B cell (primary cell): ENCODE measurements around the gene SLC19A1. TPM values are rescaled to one million over a fixed set of nuclear protein-coding genes. Genes with fewer than 3 reads are reported as not detected.

Source experiments
- ATAC-seq: fragments of 200-7000 bp; cut with Tn5 transposase; one replicate; pipeline ENCODE4 v1.10.0; 2021; ENCODE audit warnings: low read depth, mild to moderate bottlenecking, moderate number of reproducible peaks, moderate library complexity
- CTCF ChIA-PET: fragments of 350-600 bp; sonication (Branson Sonifier 250); formaldehyde crosslinking; loops from one replicate; lab custom pipeline; 2021; ENCODE audit warnings: antibody characterized with exemption, inconsistent platforms; lab: Charles Lee
- POLR2A ChIA-PET: fragments of 350-600 bp; sonication (Branson Sonifier 250); formaldehyde crosslinking; loops from one replicate; lab custom pipeline; 2021; ENCODE audit warnings: antibody characterized with exemption; lab: Charles Lee
- DNase-seq: peaks from one replicate; pipeline ENCODE4 v3.0.0; 2013
- H2AFZ ChIP-seq: 2 replicates; pipeline ENCODE4 v1.6.1; 2012; ENCODE audit warnings: mild to moderate bottlenecking, low read depth, low read length; ENCODE audit not compliant: insufficient read depth, poor library complexity, severe bottlenecking
- H3K27ac ChIP-seq, 2 donors: 1 replicate in 1 of 2; 2 replicates in 1 of 2; pipeline ENCODE4 v1.5.1; 2012 to 2013; ENCODE audit warnings: low read length in 2 of 2, mild to moderate bottlenecking in 2 of 2, moderate library complexity in 1 of 2
- H3K27me3 ChIP-seq, 4 experiments: fragments of 200-600 bp in 1 of 4; sonication (generic) in 1 of 4; replicated peaks in 1 of 4; 1 replicate in 2 of 4; 2 replicates in 2 of 4; pipeline versions ENCODE4 v1.6.1 to v1.7.0; 2013 to 2016; ENCODE audit warnings: low read length in 3 of 4, mild to moderate bottlenecking in 2 of 4, mixed read lengths in 1 of 4, moderate library complexity in 1 of 4; ENCODE audit not compliant: insufficient read depth in 4 of 4, control insufficient read depth in 3 of 4; ENCODE audit errors: control extremely low read depth in 1 of 4
- H3K36me3 ChIP-seq, 2 experiments: replicated peaks in 1 of 2; 1 replicate in 1 of 2; 2 replicates in 1 of 2; pipeline versions ENCODE4 v1.6.1 to v1.7.1; 2013; ENCODE audit warnings: low read length in 1 of 2; ENCODE audit not compliant: insufficient read depth in 2 of 2, control insufficient read depth in 1 of 2; ENCODE audit errors: control extremely low read depth in 1 of 2, extremely low read depth in 1 of 2
- H3K4me1 ChIP-seq, 2 donors: fragments of 200-600 bp in 1 of 2; sonication (generic) in 1 of 2; 1 replicate in 1 of 2; 2 replicates in 1 of 2; pipeline versions ENCODE4 v1.5.1 to v1.6.1; 2013 to 2017; ENCODE audit warnings: low read length in 2 of 2; ENCODE audit not compliant: control insufficient read depth in 2 of 2, insufficient read depth in 2 of 2
- H3K4me2 ChIP-seq: replicated peaks from 2 replicates; pipeline ENCODE3; 2012; ENCODE audit warnings: mild to moderate bottlenecking, low read depth, low read length; ENCODE audit not compliant: poor library complexity, severe bottlenecking
- H3K4me3 ChIP-seq, 5 experiments: fragments of 200-600 bp in 1 of 5; sonication (generic) in 1 of 5; 1 replicate in 3 of 5; 2 replicates in 2 of 5; pipeline versions ENCODE4 v1.5.1 to v1.7.0; 2011 to 2016; ENCODE audit warnings: low read length in 4 of 5, mild to moderate bottlenecking in 4 of 5, low read depth in 2 of 5, control low read depth in 1 of 5, moderate library complexity in 1 of 5; ENCODE audit not compliant: insufficient read depth in 1 of 5; ENCODE audit errors: control extremely low read depth in 1 of 5, extremely low read depth in 1 of 5
- H3K79me2 ChIP-seq: fragments of 200-600 bp; sonication (generic); one replicate; pipeline ENCODE4 v1.6.0; 2016; ENCODE audit warnings: low read length; ENCODE audit not compliant: control insufficient read depth, insufficient read depth
- H3K9ac ChIP-seq: fragments of 200-600 bp; sonication (generic); 2 replicates; pipeline ENCODE4 v1.6.1; 2017; ENCODE audit warnings: mild to moderate bottlenecking, low read length, moderate library complexity
- H3K9me3 ChIP-seq, 3 donors: one replicate each; pipeline versions ENCODE4 v1.6.1 to v1.7.1; 2013; ENCODE audit warnings: low read length in 2 of 3; ENCODE audit not compliant: control insufficient read depth in 2 of 3, insufficient read depth in 1 of 3; ENCODE audit errors: control extremely low read depth in 1 of 3
- H4K20me1 ChIP-seq: 2 replicates; pipeline ENCODE4 v1.6.0; 2012; ENCODE audit warnings: mild to moderate bottlenecking, low read length; ENCODE audit not compliant: insufficient read depth, control insufficient read depth, poor library complexity, severe bottlenecking
- H3K27ac Mint-ChIP-seq: one replicate; pipeline ENCODE4 v1.8.0; 2021; ENCODE audit warnings: mixed read lengths
- H3K27me3 Mint-ChIP-seq: one replicate; pipeline ENCODE4 v1.8.0; 2021; ENCODE audit warnings: mixed read lengths
- H3K4me1 Mint-ChIP-seq: one replicate; pipeline ENCODE4 v1.8.0; 2021; ENCODE audit warnings: mixed read lengths
- H3K4me3 Mint-ChIP-seq: one replicate; pipeline ENCODE4 v1.8.0; 2021; ENCODE audit warnings: mixed read lengths
- H3K9me3 Mint-ChIP-seq: one replicate; pipeline ENCODE4 v1.8.0; 2022; ENCODE audit warnings: mixed read lengths; ENCODE audit not compliant: insufficient read depth
- EZH2 ChIP-seq: IDR thresholded peaks from 2 replicates; pipeline ENCODE4 v1.6.1; 2012; ENCODE audit warnings: borderline replicate concordance, low read depth, mild to moderate bottlenecking, moderate library complexity, low read length; ENCODE audit not compliant: insufficient read depth, poor library complexity, severe bottlenecking
- WGBS: methylation state at CpG from one replicate; pipeline ENCODE4 v1.1.5; 2013; ENCODE audit warnings: missing lambda C conversion rate; ENCODE audit not compliant: insufficient coverage; 5-methylcytosine and 5-hydroxymethylcytosine counted together
- intact Hi-C: fragments of 100-400 bp; cut with micrococcal nuclease; formaldehyde crosslinking; loops from one replicate; pipeline ENCODE4 v1.10.0; 2022
- polyA plus RNA-seq: library from polyadenylated mRNA; depleted of rRNA; stranded (reverse); fragments of >200 nt; gene quantifications from 2 replicates; pipeline ENCODE4 v1.2.3, GENCODE V29; 2012
- total RNA-seq, 2 donors: library from RNA; stranded (reverse); fragments of 120-200 nt in 1 of 2; gene quantifications; 1 replicate in 1 of 2; 2 replicates in 1 of 2; pipeline versions ENCODE4 v1.2.3 to v1.2.4, GENCODE V29; 2013 to 2022
- TF ChIP-seq, protein P1 (sequence below): fragments of 200-600 bp; IDR thresholded peaks from one replicate; pipeline ENCODE4 v1.8.0; 2022; ENCODE audit warnings: antibody characterized with exemption, mild to moderate bottlenecking

Gene SLC19A1
- total and polyA plus RNA-seq, 2 donors (not counting 1 experiment from before 2014, with no cell fraction given): 8.7 to 10.1 TPM

DNA sequence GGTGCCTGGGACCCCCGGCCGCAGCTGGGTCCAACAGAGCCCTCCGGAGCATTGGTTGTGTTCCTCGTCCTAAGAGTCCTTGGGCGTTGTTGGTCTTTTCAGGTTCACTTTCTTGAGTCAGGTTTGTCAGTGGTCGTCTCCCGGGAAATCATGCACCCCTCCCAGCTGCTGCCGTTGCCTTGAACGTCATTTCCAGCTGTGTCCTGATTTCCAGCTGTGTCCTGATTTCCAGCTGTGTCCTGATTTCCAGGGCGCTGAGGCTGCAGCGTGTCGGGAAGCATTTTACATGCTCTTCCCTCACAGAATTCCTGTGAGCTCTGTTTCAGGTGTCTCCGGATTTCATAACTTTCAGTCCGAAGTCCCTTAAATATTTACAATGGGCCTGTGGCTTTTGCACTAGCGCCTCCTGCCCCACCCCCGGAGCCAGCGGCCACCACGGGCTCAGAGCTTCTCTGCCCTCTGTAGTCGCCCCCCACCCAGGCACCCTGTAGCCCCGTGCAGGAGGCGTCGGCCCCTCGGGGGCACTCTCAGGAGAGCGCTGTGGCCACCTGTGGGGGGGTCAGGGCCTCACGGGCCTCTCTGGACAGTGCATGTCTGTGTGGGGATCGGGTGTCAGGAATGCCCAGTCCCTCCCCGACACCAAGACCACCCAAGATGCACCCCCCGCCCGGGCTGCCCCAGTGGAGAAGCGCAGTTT, 70.6 kb downstream of the SLC19A1 start:
- Mint-ChIP-seq H3K9me3 (no peaks in the 10 kb centered on the region), H3K4me3 (no peak overlapping the region), H3K27ac (no peak overlapping the region), H3K27me3 (no peaks in the 10 kb centered on the region), H3K4me1 (peaks cover 11% of the 10 kb centered on the region)
- ATAC-seq (no peak), DNase-seq (no peak)
- ChIA-PET CTCF (interaction anchor here (1.4 kb wide), 1 partner anchor 9 kb away, joined by 3 read pairs; no protein-coding TSS in a partner anchor), POLR2A (no interaction called here)
- Histone ChIP-seq H2AFZ (no peak overlapping the region), H4K20me1 (no peaks in the 10 kb centered on the region), H3K4me2 (no peak overlapping the region), H3K27ac (no peak overlapping the region), H3K9me3 (no peaks in the 10 kb centered on the region), H3K27me3 (no peaks in the 10 kb centered on the region), H3K36me3 (no peaks in the 10 kb centered on the region), H3K4me3 (no peak overlapping the region), H3K79me2 (no peaks in the 10 kb centered on the region), H3K9ac (no peak overlapping the region), H3K4me1 (no peaks in the 10 kb centered on the region)
- intact Hi-C loops: no loop called here
- 92% methylated on average over 28 of the region's 30 CpGs for WGBS
- no peak for TF ChIP-seq EZH2
- TF ChIP-seq, protein P1, sequence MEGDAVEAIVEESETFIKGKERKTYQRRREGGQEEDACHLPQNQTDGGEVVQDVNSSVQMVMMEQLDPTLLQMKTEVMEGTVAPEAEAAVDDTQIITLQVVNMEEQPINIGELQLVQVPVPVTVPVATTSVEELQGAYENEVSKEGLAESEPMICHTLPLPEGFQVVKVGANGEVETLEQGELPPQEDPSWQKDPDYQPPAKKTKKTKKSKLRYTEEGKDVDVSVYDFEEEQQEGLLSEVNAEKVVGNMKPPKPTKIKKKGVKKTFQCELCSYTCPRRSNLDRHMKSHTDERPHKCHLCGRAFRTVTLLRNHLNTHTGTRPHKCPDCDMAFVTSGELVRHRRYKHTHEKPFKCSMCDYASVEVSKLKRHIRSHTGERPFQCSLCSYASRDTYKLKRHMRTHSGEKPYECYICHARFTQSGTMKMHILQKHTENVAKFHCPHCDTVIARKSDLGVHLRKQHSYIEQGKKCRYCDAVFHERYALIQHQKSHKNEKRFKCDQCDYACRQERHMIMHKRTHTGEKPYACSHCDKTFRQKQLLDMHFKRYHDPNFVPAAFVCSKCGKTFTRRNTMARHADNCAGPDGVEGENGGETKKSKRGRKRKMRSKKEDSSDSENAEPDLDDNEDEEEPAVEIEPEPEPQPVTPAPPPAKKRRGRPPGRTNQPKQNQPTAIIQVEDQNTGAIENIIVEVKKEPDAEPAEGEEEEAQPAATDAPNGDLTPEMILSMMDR: no peak

DNA sequence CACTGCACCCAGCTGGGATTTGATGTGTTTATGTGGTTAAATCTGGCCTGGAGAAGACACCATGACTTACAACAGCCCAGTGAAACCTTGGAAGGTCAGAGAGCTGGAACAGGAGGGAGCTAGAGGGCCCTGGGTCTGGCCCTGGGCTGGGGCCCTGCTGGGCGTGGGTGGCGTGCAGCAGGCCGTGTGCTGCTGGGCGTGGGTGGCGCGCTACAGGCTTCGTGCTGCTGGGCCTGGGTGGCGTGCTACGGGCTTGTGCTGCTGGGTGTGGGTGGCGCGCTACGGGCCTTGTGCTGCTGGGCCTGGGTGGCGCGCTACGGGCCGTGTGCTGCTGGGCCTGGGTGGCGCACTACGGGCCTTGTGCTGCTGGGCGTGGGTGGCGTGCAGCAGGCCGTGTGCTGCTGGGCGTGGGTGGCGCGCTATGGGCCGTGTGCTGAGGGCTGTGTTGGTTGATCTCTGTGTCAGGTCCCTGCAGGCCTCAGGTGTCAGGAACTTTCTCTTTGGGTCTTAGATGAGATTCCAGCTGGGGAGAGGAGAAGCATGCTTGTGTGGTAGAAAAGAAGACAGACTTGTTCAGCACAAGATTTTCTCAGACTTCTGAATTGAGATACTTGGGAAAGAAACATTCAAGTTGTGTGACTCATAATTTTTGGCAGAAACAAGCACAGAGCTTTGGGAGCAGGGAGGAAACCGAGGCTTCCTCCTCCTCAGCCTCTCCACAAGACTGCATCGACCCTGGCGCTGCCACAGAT, 71.3 kb downstream of the SLC19A1 start:
- ChIA-PET POLR2A (interaction anchor here (0.7 kb wide), 1 partner anchor 347 kb away, joined by 3 read pairs; no protein-coding TSS in a partner anchor), CTCF (interaction anchor here (1.4 kb wide), 1 partner anchor 10 kb away, joined by 3 read pairs; no protein-coding TSS in a partner anchor)
- Histone ChIP-seq H2AFZ (no peak overlapping the region), H3K79me2 (no peaks in the 10 kb centered on the region), H3K4me3 (no peak overlapping the region), H4K20me1 (no peaks in the 10 kb centered on the region), H3K9me3 (no peaks in the 10 kb centered on the region), H3K4me2 (no peak overlapping the region), H3K27me3 (no peaks in the 10 kb centered on the region), H3K36me3 (no peaks in the 10 kb centered on the region), H3K9ac (no peak overlapping the region), H3K27ac (no peak overlapping the region), H3K4me1 (no peaks in the 10 kb centered on the region)
- WGBS: 79% methylated on average over 19 of the region's 28 CpGs
- Mint-ChIP-seq H3K27ac (peak overlapping the region; percentile 67), H3K4me1 (peaks cover 7% of the 10 kb centered on the region), H3K4me3 (no peak overlapping the region), H3K27me3 (no peaks in the 10 kb centered on the region), H3K9me3 (no peaks in the 10 kb centered on the region)
- ATAC-seq (peak; percentile 53), DNase-seq (no peak)
- TF ChIP-seq, protein P1: no peak
- TF ChIP-seq EZH2: no peak
- intact Hi-C loops: no loop called here
